ENCODE data around the gene UBE2G2. TPM values are rescaled to one million over a fixed set of nuclear protein-coding genes. Genes with fewer than 3 reads are reported as not detected.

UBE2G2 gene
- total RNA-seq, 4 donors from 2014 or later = 40.8 to 78.0 (median 60.5) TPM

- Histone ChIP-seq H3K4me3 (no peak overlapping the region), H3K27me3 (no peaks in the 10 kb centered on the region), H3K9me3 (no peaks in the 10 kb centered on the region), H3K36me3 (no peaks in the 10 kb centered on the region), H3K27ac (no peak overlapping the region), H3K4me1 (peaks cover 6 to 28% (median 16%) of the 10 kb centered on the region in 4 donors)
- in situ Hi-C loops (cut with MboI; ENCODE audit: low pct_ligation_motif_present in 1 of 4, low pct_unique_long_range_greater_than_20kb in 1 of 4, low sequenced_read_pairs in 3 of 4) (loop anchor here in 1 of 4 donors (25.0 kb wide), 1 partner anchor 122 kb away; the partner anchor contains the start of gene SLX9), intact Hi-C loops (cut with DNase I; ENCODE audit: low total_unique reads) (loop anchor here (10.0 kb wide), 1 partner anchor 60 kb away; the partner anchor contains the start of gene PTTG1IP)
- no peak for DNase-seq
- 80% methylated on average over 2 of the region's 8 CpGs; no CpG with 5 or more reads in 1 of the 2 donors for WGBS, 2 donors (ENCODE audit: low coverage in 1 of 2)
- TF ChIP-seq POLR2AphosphoS5 (IDR thresholded peaks at IDR 0.05) (no peak), CTCF (IDR thresholded peaks at IDR 0.05) (no peak), POLR2A (IDR thresholded peaks at IDR 0.05) (no peak), EP300 (IDR thresholded peaks at IDR 0.05; ENCODE audit: low read depth) (no peak)
These were observed 13.6 kb upstream of the UBE2G2 start for GRCh38 chr21:44815225-44815624.

GRCh38 chr21:44814498-44815023, 12.9 kb upstream of the UBE2G2 start:
- Histone ChIP-seq H3K27ac (no peak overlapping the region), H3K27me3 (no peaks in the 10 kb centered on the region), H3K4me1 (peaks cover 6 to 28% (median 16%) of the 10 kb centered on the region in 4 donors), H3K9me3 (no peaks in the 10 kb centered on the region), H3K36me3 (no peaks in the 10 kb centered on the region), H3K4me3 (no peak overlapping the region)
- TF ChIP-seq EP300 (IDR thresholded peaks at IDR 0.05; ENCODE audit: low read depth) (no peak), CTCF (IDR thresholded peaks at IDR 0.05) (no peak), POLR2AphosphoS5 (IDR thresholded peaks at IDR 0.05) (no peak), POLR2A (IDR thresholded peaks at IDR 0.05) (no peak)
- WGBS, 2 donors (ENCODE audit: low coverage in 1 of 2) = 87 to 88% methylated on average over 6 to 11 of the region's 11 CpGs
- in situ Hi-C loops (cut with MboI; ENCODE audit: low pct_ligation_motif_present in 1 of 4, low pct_unique_long_range_greater_than_20kb in 1 of 4, low sequenced_read_pairs in 3 of 4) = loop anchor here in 1 of 4 donors (25.0 kb wide), 1 partner anchor 123 kb away; the partner anchor contains the start of gene SLX9
- intact Hi-C loops (cut with DNase I; ENCODE audit: low total_unique reads) = loop anchor here (10.0 kb wide), 1 partner anchor 60 kb away; the partner anchor contains the start of gene PTTG1IP
- DNase-seq = no peak

- DNase-seq = no peak
- Histone ChIP-seq H3K36me3 (no peaks in the 10 kb centered on the region), H3K4me1 (peaks cover 6 to 27% (median 15%) of the 10 kb centered on the region in 4 donors), H3K27me3 (no peaks in the 10 kb centered on the region), H3K9me3 (no peaks in the 10 kb centered on the region), H3K27ac (no peak overlapping the region), H3K4me3 (no peak overlapping the region)
- 93% methylated on average over 15 of the region's 18 CpGs; no CpG with 5 or more reads in 1 of the 2 donors for WGBS, 2 donors (ENCODE audit: low coverage in 1 of 2)
- in situ Hi-C loops (cut with MboI; ENCODE audit: low pct_ligation_motif_present in 1 of 4, low pct_unique_long_range_greater_than_20kb in 1 of 4, low sequenced_read_pairs in 3 of 4) = loop anchor here in 1 of 4 donors (25.0 kb wide), 1 partner anchor 124 kb away; the partner anchor contains the start of gene SLX9
- TF ChIP-seq EP300 (IDR thresholded peaks at IDR 0.05; ENCODE audit: low read depth) (no peak), CTCF (IDR thresholded peaks at IDR 0.05) (no peak), POLR2A (IDR thresholded peaks at IDR 0.05) (no peak), POLR2AphosphoS5 (IDR thresholded peaks at IDR 0.05) (no peak)
- intact Hi-C loops (cut with DNase I; ENCODE audit: low total_unique reads) = loop anchor here (10.0 kb wide), 1 partner anchor 61 kb away; the partner anchor contains the start of gene PTTG1IP
These were observed 12.1 kb upstream of the UBE2G2 start for GRCh38 chr21:44813727-44814126.

GRCh38 chr21:44813149-44813548, 11.5 kb upstream of the UBE2G2 start:
- no peak overlapping the region for H3K27ac ChIP-seq
- TF ChIP-seq EP300 (IDR thresholded peaks at IDR 0.05; ENCODE audit: low read depth) (no peak), POLR2A (IDR thresholded peaks at IDR 0.05) (no peak), POLR2AphosphoS5 (IDR thresholded peaks at IDR 0.05) (no peak), CTCF (IDR thresholded peaks at IDR 0.05) (no peak)
- WGBS, 2 donors (ENCODE audit: low coverage in 1 of 2) = 94 to 100% methylated on average over 1 to 10 of the region's 10 CpGs
- no peak for DNase-seq
- no peaks in the 10 kb centered on the region for H3K9me3 ChIP-seq
- H3K36me3 ChIP-seq = no peaks in the 10 kb centered on the region
- H3K4me3 ChIP-seq = no peak overlapping the region
- no peaks in the 10 kb centered on the region for H3K27me3 ChIP-seq
- intact Hi-C loops (cut with DNase I; ENCODE audit: low total_unique reads) = loop anchor here (10.0 kb wide), 1 partner anchor 62 kb away; the partner anchor contains the start of gene PTTG1IP
- in situ Hi-C loops (cut with MboI; ENCODE audit: low pct_ligation_motif_present in 1 of 4, low pct_unique_long_range_greater_than_20kb in 1 of 4, low sequenced_read_pairs in 3 of 4) = loop anchor here in 1 of 4 donors (25.0 kb wide), 1 partner anchor 124 kb away; the partner anchor contains the start of gene SLX9
- H3K4me1 ChIP-seq = peaks cover 6 to 23% (median 13%) of the 10 kb centered on the region in 4 donors
